ENCODE measurements around the gene GPATCH4.

DNA sequence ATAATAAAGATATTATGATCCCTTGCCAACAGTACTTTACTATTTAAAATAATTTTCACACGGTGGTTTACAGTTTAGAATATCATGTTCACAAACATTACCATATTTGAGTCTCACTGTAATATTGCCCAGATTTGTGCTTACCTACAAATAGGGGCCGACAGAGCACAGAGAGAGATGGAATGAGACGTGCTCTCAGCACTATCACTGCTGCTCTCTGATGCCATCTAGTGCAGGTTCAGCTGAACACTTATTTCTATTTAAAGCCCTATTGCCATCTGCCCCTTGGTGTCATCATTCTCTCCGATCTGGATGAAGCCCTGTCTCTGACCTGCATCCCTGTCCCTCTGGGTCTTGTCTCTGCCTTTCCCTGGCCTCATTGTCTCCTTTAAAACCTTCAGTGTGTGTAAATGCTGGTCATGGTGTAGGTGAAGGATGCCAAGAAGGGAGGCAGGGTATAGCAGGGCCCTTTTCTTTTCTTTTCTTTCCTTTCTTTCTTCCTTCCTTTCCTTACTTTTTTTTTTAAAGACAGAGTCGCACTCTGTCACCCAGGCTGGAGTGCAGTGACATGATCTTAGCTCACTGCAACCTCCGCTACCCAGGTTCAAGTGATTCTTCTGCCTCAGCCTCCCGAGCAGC, 6.9 kb upstream of the GPATCH4 start:
- TF ChIP-seq, protein P1, sequence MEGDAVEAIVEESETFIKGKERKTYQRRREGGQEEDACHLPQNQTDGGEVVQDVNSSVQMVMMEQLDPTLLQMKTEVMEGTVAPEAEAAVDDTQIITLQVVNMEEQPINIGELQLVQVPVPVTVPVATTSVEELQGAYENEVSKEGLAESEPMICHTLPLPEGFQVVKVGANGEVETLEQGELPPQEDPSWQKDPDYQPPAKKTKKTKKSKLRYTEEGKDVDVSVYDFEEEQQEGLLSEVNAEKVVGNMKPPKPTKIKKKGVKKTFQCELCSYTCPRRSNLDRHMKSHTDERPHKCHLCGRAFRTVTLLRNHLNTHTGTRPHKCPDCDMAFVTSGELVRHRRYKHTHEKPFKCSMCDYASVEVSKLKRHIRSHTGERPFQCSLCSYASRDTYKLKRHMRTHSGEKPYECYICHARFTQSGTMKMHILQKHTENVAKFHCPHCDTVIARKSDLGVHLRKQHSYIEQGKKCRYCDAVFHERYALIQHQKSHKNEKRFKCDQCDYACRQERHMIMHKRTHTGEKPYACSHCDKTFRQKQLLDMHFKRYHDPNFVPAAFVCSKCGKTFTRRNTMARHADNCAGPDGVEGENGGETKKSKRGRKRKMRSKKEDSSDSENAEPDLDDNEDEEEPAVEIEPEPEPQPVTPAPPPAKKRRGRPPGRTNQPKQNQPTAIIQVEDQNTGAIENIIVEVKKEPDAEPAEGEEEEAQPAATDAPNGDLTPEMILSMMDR (IDR thresholded peaks at IDR 0.05) = peak; percentile 29 to 86 (median 78)
- no peak for TF ChIP-seq POLR2A (IDR thresholded peaks at IDR 0.05)
